Natural killer cell (primary cell): ENCODE measurements around the gene NFIA. TPM values are rescaled to one million over a fixed set of nuclear protein-coding genes. Genes with fewer than 3 reads are reported as not detected.
A peak's percentile ranks its signal among the peaks of the same experiment; 100 is the strongest.

ENCODE experiments used
- ATAC-seq, 3 donors: fragments of 150-1000 bp in 2 of 3; fragments of 200-7000 bp in 1 of 3; cut with Tn5 transposase; 1 replicate in 1 of 3; 2 replicates in 2 of 3; pipeline ENCODE4 v1.10.0; 2021; ENCODE audit warnings: mild to moderate bottlenecking in 2 of 3, moderate library complexity in 2 of 3
- DNase-seq, 2 donors: peaks; one replicate each; pipeline versions ENCODE4 v3.0.0 to v3.0.0-alpha.2; 2013 to 2021; ENCODE audit warnings: mixed read lengths in 1 of 2
- H3K27ac ChIP-seq: one replicate; pipeline ENCODE4 v1.5.1; 2013; ENCODE audit warnings: mild to moderate bottlenecking, low read length
- H3K27me3 ChIP-seq: one replicate; pipeline ENCODE4 v1.6.1; 2013; ENCODE audit warnings: low read length; ENCODE audit not compliant: control insufficient read depth, insufficient read depth
- H3K36me3 ChIP-seq: one replicate; pipeline ENCODE4 v1.6.1; 2013; ENCODE audit warnings: low read length; ENCODE audit not compliant: control insufficient read depth, insufficient read depth
- H3K4me1 ChIP-seq: one replicate; pipeline ENCODE4 v1.6.1; 2013; ENCODE audit warnings: low read length; ENCODE audit not compliant: control insufficient read depth, insufficient read depth
- H3K4me3 ChIP-seq: one replicate; pipeline ENCODE4 v1.5.1; 2013; ENCODE audit warnings: low read length
- H3K9me3 ChIP-seq: one replicate; pipeline ENCODE4 v1.6.1; 2013; ENCODE audit warnings: low read length; ENCODE audit not compliant: control insufficient read depth, insufficient read depth
- H3K27ac Mint-ChIP-seq, 2 donors: one replicate each; pipeline ENCODE4 v1.8.0; 2022; ENCODE audit warnings: mild to moderate bottlenecking in 2 of 2, mixed read lengths in 2 of 2, moderate library complexity in 1 of 2
- H3K27me3 Mint-ChIP-seq, 2 donors: one replicate each; pipeline ENCODE4 v1.8.0; 2022; ENCODE audit warnings: low read depth in 2 of 2, mixed read lengths in 2 of 2
- H3K36me3 Mint-ChIP-seq: one replicate; pipeline ENCODE4 v1.8.0; 2022; ENCODE audit warnings: mixed read lengths
- H3K4me1 Mint-ChIP-seq, 2 donors: one replicate each; pipeline ENCODE4 v1.8.0; 2022; ENCODE audit warnings: mixed read lengths in 2 of 2
- H3K4me3 Mint-ChIP-seq: one replicate; pipeline ENCODE4 v1.8.0; 2022; ENCODE audit warnings: mild to moderate bottlenecking, moderate library complexity, mixed read lengths
- H3K9me3 Mint-ChIP-seq, 2 donors: one replicate each; pipeline ENCODE4 v1.8.0; 2022; ENCODE audit warnings: mixed read lengths in 2 of 2
- WGBS: methylation state at CpG from one replicate; pipeline ENCODE4 v1.1.7; 2013; ENCODE audit warnings: missing lambda C conversion rate; ENCODE audit not compliant: insufficient coverage; 5-methylcytosine and 5-hydroxymethylcytosine counted together
- intact Hi-C: fragments of 100-400 bp; cut with micrococcal nuclease; formaldehyde crosslinking; loops from one replicate; pipeline ENCODE4 v1.14.2; 2022
- total RNA-seq, 4 donors: library from RNA; stranded (reverse); fragments of 120-200 nt in 1 of 4; gene quantifications; one replicate each; pipeline versions ENCODE4 v1.2.3 to v1.2.4, GENCODE V29; 2013 to 2022
- TF ChIP-seq, protein P1 (sequence below): fragments of 200-600 bp; IDR thresholded peaks from one replicate; pipeline ENCODE4 v1.8.0; 2022; ENCODE audit warnings: antibody characterized with exemption

Gene NFIA
- total RNA-seq, 3 donors from 2014 or later (not counting 1 experiment from before 2014, with no cell fraction given), result 3.5 to 6.5 (median 3.6) TPM

GRCh38 chr1:61083013-61083806 lies 849 bp downstream of the NFIA start:
- H3K27ac Mint-ChIP-seq, result peak overlapping the region in 1 of 2 donors; percentile 71
- ATAC-seq, result peak; percentile 25 to 54 (median 47)
- H3K27me3 Mint-ChIP-seq, result peaks cover 20 to 28% of the 10 kb centered on the region in 2 donors
- H3K4me3 ChIP-seq, result peak overlapping the region; percentile 72
- H3K4me1 ChIP-seq, result peaks cover 18% of the 10 kb centered on the region
- under 1% methylated on average over 105 of the region's 105 CpGs for WGBS
- intact Hi-C loops, result no loop called here
- peak; percentile 27 to 54 for DNase-seq
- H3K4me3 Mint-ChIP-seq, result peak overlapping the region; percentile 92
- H3K4me1 Mint-ChIP-seq, result peaks cover 31 to 45% of the 10 kb centered on the region in 2 donors
- H3K27me3 ChIP-seq, result peaks cover 11% of the 10 kb centered on the region
- H3K9me3 ChIP-seq, result no peaks in the 10 kb centered on the region
- peaks cover 4% of the 10 kb centered on the region for H3K36me3 Mint-ChIP-seq
- H3K36me3 ChIP-seq, result no peaks in the 10 kb centered on the region
- no peaks in the 10 kb centered on the region for H3K9me3 Mint-ChIP-seq
- TF ChIP-seq, protein P1, sequence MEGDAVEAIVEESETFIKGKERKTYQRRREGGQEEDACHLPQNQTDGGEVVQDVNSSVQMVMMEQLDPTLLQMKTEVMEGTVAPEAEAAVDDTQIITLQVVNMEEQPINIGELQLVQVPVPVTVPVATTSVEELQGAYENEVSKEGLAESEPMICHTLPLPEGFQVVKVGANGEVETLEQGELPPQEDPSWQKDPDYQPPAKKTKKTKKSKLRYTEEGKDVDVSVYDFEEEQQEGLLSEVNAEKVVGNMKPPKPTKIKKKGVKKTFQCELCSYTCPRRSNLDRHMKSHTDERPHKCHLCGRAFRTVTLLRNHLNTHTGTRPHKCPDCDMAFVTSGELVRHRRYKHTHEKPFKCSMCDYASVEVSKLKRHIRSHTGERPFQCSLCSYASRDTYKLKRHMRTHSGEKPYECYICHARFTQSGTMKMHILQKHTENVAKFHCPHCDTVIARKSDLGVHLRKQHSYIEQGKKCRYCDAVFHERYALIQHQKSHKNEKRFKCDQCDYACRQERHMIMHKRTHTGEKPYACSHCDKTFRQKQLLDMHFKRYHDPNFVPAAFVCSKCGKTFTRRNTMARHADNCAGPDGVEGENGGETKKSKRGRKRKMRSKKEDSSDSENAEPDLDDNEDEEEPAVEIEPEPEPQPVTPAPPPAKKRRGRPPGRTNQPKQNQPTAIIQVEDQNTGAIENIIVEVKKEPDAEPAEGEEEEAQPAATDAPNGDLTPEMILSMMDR, result no peak
- H3K27ac ChIP-seq, result no peak overlapping the region

- Mint-ChIP-seq H3K4me3 (peak overlapping the region; percentile 92), H3K36me3 (peaks cover 11% of the 10 kb centered on the region), H3K9me3 (no peaks in the 10 kb centered on the region), H3K27me3 (peaks cover 23 to 35% of the 10 kb centered on the region in 2 donors), H3K4me1 (peaks cover 24 to 38% of the 10 kb centered on the region in 2 donors), H3K27ac (peak overlapping the region; percentile 36 to 70)
- intact Hi-C loops, result no loop called here
- Histone ChIP-seq H3K36me3 (no peaks in the 10 kb centered on the region), H3K27ac (no peak overlapping the region), H3K4me1 (peaks cover 18% of the 10 kb centered on the region), H3K27me3 (peaks cover 11% of the 10 kb centered on the region), H3K4me3 (no peak overlapping the region), H3K9me3 (no peaks in the 10 kb centered on the region)
- WGBS, result 10% methylated on average over 9 of the region's 17 CpGs
- TF ChIP-seq, protein P1, result no peak
- ATAC-seq, result no peak
- DNase-seq, result no peak
These were observed 1.6 kb downstream of the NFIA start for GRCh38 chr1:61083807-61084440.

DNA sequence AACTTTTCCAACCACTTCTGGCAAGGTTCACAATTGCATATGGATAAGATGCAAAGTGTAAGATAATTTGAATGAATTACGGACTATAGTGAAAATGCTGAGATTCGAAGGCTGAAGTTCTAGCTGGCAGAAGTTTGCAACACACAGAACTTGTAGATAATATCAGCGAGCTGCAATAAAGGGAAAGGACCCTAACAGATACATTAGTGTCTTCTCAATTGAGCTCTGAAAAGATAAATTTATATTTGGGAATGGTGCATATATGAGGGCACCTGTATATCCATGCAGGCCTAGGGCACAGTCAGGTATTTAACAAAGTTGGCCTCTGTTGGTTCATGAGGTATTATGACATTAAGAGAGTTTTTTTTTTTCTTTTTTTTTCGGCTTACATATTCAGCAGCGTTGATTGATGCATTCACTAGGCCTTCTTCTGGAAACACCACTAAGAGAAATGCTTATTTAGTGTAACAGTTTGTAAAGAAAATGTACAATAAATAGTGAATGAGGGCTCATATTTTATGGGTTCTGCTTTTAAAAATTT lies 2.2 kb downstream of the NFIA start:
- Mint-ChIP-seq H3K9me3 (no peaks in the 10 kb centered on the region), H3K4me1 (peaks cover 17 to 32% of the 10 kb centered on the region in 2 donors), H3K4me3 (peak overlapping the region; percentile 92), H3K27me3 (peaks cover 25 to 41% of the 10 kb centered on the region in 2 donors), H3K27ac (peak overlapping the region in 1 of 2 donors; percentile 36), H3K36me3 (peaks cover 12% of the 10 kb centered on the region)
- no peak for DNase-seq
- no peak overlapping the region for H3K4me3 ChIP-seq
- H3K4me1 ChIP-seq, result peaks cover 18% of the 10 kb centered on the region
- WGBS, result 94% methylated on average over 3 of the region's 5 CpGs
- peaks cover 11% of the 10 kb centered on the region for H3K27me3 ChIP-seq
- TF ChIP-seq, protein P1, result no peak
- no peaks in the 10 kb centered on the region for H3K36me3 ChIP-seq
- intact Hi-C loops, result no loop called here
- H3K9me3 ChIP-seq, result no peaks in the 10 kb centered on the region
- H3K27ac ChIP-seq, result no peak overlapping the region
- ATAC-seq, result no peak
